HepG2 (cell line): ENCODE measurements around the gene CYSLTR2. TPM values are rescaled to one million over a fixed set of nuclear protein-coding genes. Genes with fewer than 3 reads are reported as not detected.

Source experiments
- ATAC-seq: fragments of 200-7000 bp; cut with Tn5 transposase; 3 replicates; pipeline ENCODE4 v1.9.1; 2020; ENCODE audit warnings: mild to moderate bottlenecking, moderate library complexity
- BruUV-seq: library from RNA; stranded (reverse); fragments of 400-500 nt; replicated peaks from 2 replicates; lab custom pipeline; 2021; lab: Mats Ljungman, UMichigan
- CTCF ChIA-PET: fragments of 300-600 bp; formaldehyde crosslinking; extraction: SDS; loops from one replicate; lab custom pipeline; 2021; ENCODE audit warnings: low total read pairs, inconsistent platforms, low intra/inter-chr PET ratio; lab: Yijun Ruan, JAX
- POLR2A ChIA-PET: fragments of 350-600 bp; sonication (Branson Sonifier 250); formaldehyde crosslinking; loops from one replicate; lab custom pipeline; 2020; ENCODE audit warnings: antibody characterized with exemption, inconsistent platforms; lab: Yijun Ruan, JAX
- DNase-seq: peaks from one replicate; pipeline ENCODE4 v3.0.0-alpha.2; 2015; ENCODE audit warnings: low spot score
- FAIRE-seq: peaks from 3 replicates; lab custom pipeline; 2011; peaks lifted over from hg19 to GRCh38; lab: Jason Lieb, UNC
- H2AFZ ChIP-seq: one replicate; pipeline ENCODE4 v1.6.1; 2011; ENCODE audit warnings: low read length, inconsistent platforms
- H3K27ac ChIP-seq: fragments of 300-600 bp; 3 replicates; pipeline ENCODE4 v1.8.0; 2011; ENCODE audit warnings: mixed run types, mild to moderate bottlenecking, mixed read lengths, low read length, inconsistent platforms; ENCODE audit not compliant: insufficient read depth; ENCODE audit errors: extremely low read length
- H3K27me3 ChIP-seq, 2 experiments: fragments of 200-600 bp in 1 of 2; 2 replicates in 1 of 2; 3 replicates in 1 of 2; pipeline versions ENCODE4 v1.6.0 to v1.8.0; 2011; ENCODE audit warnings: low read length in 2 of 2, mild to moderate bottlenecking in 2 of 2, moderate library complexity in 2 of 2, inconsistent platforms in 1 of 2; ENCODE audit not compliant: insufficient read depth in 2 of 2, control insufficient read depth in 1 of 2
- H3K36me3 ChIP-seq, 2 experiments: fragments of 200-600 bp in 1 of 2; replicated peaks in 1 of 2; 2 replicates in 1 of 2; 3 replicates in 1 of 2; pipeline versions ENCODE4 v1.5.1 to v1.8.0; 2011; ENCODE audit warnings: low read length in 2 of 2, inconsistent platforms in 1 of 2; ENCODE audit not compliant: insufficient read depth in 2 of 2, control insufficient read depth in 1 of 2
- H3K4me1 ChIP-seq: 2 replicates; pipeline ENCODE4 v1.5.1; 2012; ENCODE audit warnings: low read length, inconsistent platforms; ENCODE audit not compliant: insufficient read depth
- H3K4me2 ChIP-seq: 2 replicates; pipeline ENCODE4 v1.6.0; 2011; ENCODE audit warnings: low read depth, low read length, inconsistent platforms
- H3K4me3 ChIP-seq, 3 experiments: fragments of 200-600 bp in 1 of 3; sonication (generic), shearing (Covaris generic) in 1 of 3; replicated peaks in 1 of 3; 2 replicates each; pipeline ENCODE4 v1.5.1; 2011 to 2016; ENCODE audit warnings: low read length in 3 of 3, inconsistent platforms in 2 of 3, low read depth in 2 of 3, mild to moderate bottlenecking in 2 of 3, control low read depth in 1 of 3, mixed read lengths in 1 of 3; ENCODE audit not compliant: insufficient read depth in 1 of 3
- H3K79me2 ChIP-seq: one replicate; pipeline ENCODE4 v1.6.1; 2011; ENCODE audit warnings: low read length, inconsistent platforms; ENCODE audit not compliant: insufficient read depth
- H3K9ac ChIP-seq: 2 replicates; pipeline ENCODE4 v1.6.0; 2011; ENCODE audit warnings: mild to moderate bottlenecking, low read depth, low read length, inconsistent platforms; ENCODE audit not compliant: insufficient read depth
- H3K9me3 ChIP-seq: 2 replicates; pipeline ENCODE4 v1.5.1; 2012; ENCODE audit warnings: mild to moderate bottlenecking, low read length
- H4K20me1 ChIP-seq: 2 replicates; pipeline ENCODE4 v1.6.0; 2011; ENCODE audit warnings: inconsistent platforms, mild to moderate bottlenecking, low read length, moderate library complexity; ENCODE audit not compliant: insufficient read depth
- ARNTL ChIP-seq: sonication (generic); formaldehyde crosslinking; IDR thresholded peaks from 2 replicates; pipeline ENCODE4 v1.4.0; 2020; ENCODE audit warnings: mild to moderate bottlenecking, missing genetic modification reagents
- BHLHE40 ChIP-seq: IDR thresholded peaks from 2 replicates; pipeline ENCODE4 v1.6.1; 2011; ENCODE audit warnings: low read length, improper control_type of control experiment
- EHMT2 ChIP-seq: fragments of 200-600 bp; sonication (generic); IDR thresholded peaks from 2 replicates; pipeline ENCODE4 v1.7.0; 2017; ENCODE audit warnings: antibody characterized with exemption, low read depth, low read length, borderline replicate concordance
- EP300 ChIP-seq, 3 experiments: sonication (generic) in 1 of 3; formaldehyde crosslinking in 1 of 3; IDR thresholded peaks; 2 replicates each; pipeline versions ENCODE4 v1.5.1 to v1.6.1; 2011 to 2020; ENCODE audit warnings: low read depth in 2 of 3, low read length in 2 of 3, borderline replicate concordance in 1 of 3, improper control_type of control experiment in 1 of 3, mild to moderate bottlenecking in 1 of 3, missing genetic modification reagents in 1 of 3, moderate library complexity in 1 of 3
- HNF4G ChIP-seq, 2 experiments: sonication (generic) in 1 of 2; formaldehyde crosslinking in 1 of 2; IDR thresholded peaks; 2 replicates each; pipeline versions ENCODE4 v1.4.0 to v1.6.1; 2011 to 2020; ENCODE audit warnings: borderline replicate concordance in 2 of 2, low read depth in 2 of 2, mild to moderate bottlenecking in 2 of 2, low read length in 1 of 2, missing genetic modification reagents in 1 of 2, moderate library complexity in 1 of 2
- SAP130 ChIP-seq: IDR thresholded peaks from 2 replicates; pipeline ENCODE4 v1.6.1; 2016; ENCODE audit warnings: low read depth
- SMARCE1 ChIP-seq: fragments of 450-650 bp; IDR thresholded peaks from 2 replicates; pipeline ENCODE4 v1.6.1; 2017; ENCODE audit warnings: borderline replicate concordance
- SP140L ChIP-seq: sonication (generic); formaldehyde crosslinking; IDR thresholded peaks from 2 replicates; pipeline ENCODE4 v1.4.0; 2020; ENCODE audit warnings: missing genetic modification reagents, borderline replicate concordance
- TOE1 ChIP-seq: sonication (generic); formaldehyde crosslinking; IDR thresholded peaks from 2 replicates; pipeline ENCODE4 v1.4.0; 2020; ENCODE audit warnings: mild to moderate bottlenecking, missing genetic modification reagents
- ZEB1 ChIP-seq: IDR thresholded peaks from 2 replicates; pipeline ENCODE4 v1.6.1; 2012; ENCODE audit warnings: mild to moderate bottlenecking, low read depth, inconsistent platforms; ENCODE audit not compliant: insufficient replicate concordance
- ZFP36L2 ChIP-seq: sonication (generic); formaldehyde crosslinking; IDR thresholded peaks from 2 replicates; pipeline ENCODE4 v1.4.0; 2020; ENCODE audit warnings: missing genetic modification reagents
- whole genome bisulfite sequencing: methylation state at CpG from one replicate; pipeline ENCODE4 v1.1.6; 2017; ENCODE audit warnings: low lambda C conversion rate; 5-methylcytosine and 5-hydroxymethylcytosine counted together
- in situ Hi-C: cut with HindIII; loops from 2 replicates; pipeline ENCODE4 v1.10.0; 2017; ENCODE audit warnings: low pct_unique_long_range_greater_than_20kb; ENCODE audit not compliant: extremely low pct_ligation_motif_present
- intact Hi-C: fragments of 100-400 bp; cut with micrococcal nuclease; formaldehyde crosslinking; loops from one replicate; pipeline ENCODE4 v1.10.0; 2022; ENCODE audit not compliant: unreplicated experiment
- polyA plus RNA-seq, 8 experiments: library from polyadenylated mRNA; depleted of rRNA in 3 of 8; stranded (reverse) in 7 of 8; unstranded in 1 of 8; fragments of >200 nt; fragmentation: Illumina TruSeq in 4 of 8; extraction: Trizol in 4 of 8; gene quantifications; 2 replicates each; pipeline versions ENCODE4 v1.2.1 to v1.2.3, GENCODE V29; 2011 to 2016; ENCODE audit warnings: low read depth in 4 of 8, missing spikeins in 1 of 8, mixed read lengths in 1 of 8; ENCODE audit not compliant: insufficient read depth in 1 of 8
- total RNA-seq, 5 experiments: library from RNA; depleted of rRNA; stranded (reverse); fragments of >200 nt; fragmentation: Illumina TruSeq; extraction: Trizol; gene quantifications; 2 replicates each; pipeline ENCODE4 v1.2.3, GENCODE V29; 2016; ENCODE audit warnings: low read depth in 1 of 5
- TF ChIP-seq, protein P1 (sequence below): sonication (generic); formaldehyde crosslinking; IDR thresholded peaks from 2 replicates; pipeline ENCODE4 v1.4.0; 2020; ENCODE audit warnings: missing genetic modification reagents, borderline replicate concordance
- TF ChIP-seq, protein P2 (sequence below): sonication (generic); formaldehyde crosslinking; IDR thresholded peaks from 2 replicates; pipeline ENCODE4 v1.4.0; 2020; ENCODE audit warnings: missing genetic modification reagents
- TF ChIP-seq, protein P3 (sequence below): sonication (generic); formaldehyde crosslinking; IDR thresholded peaks from 2 replicates; pipeline ENCODE4 v1.5.1; 2020; ENCODE audit warnings: mild to moderate bottlenecking, missing genetic modification reagents
- TF ChIP-seq, protein P4 (sequence below): sonication (generic); formaldehyde crosslinking; IDR thresholded peaks from 2 replicates; pipeline ENCODE4 v1.5.1; 2020; ENCODE audit warnings: missing genetic modification reagents, mild to moderate bottlenecking, borderline replicate concordance

CYSLTR2 gene
- total and polyA plus RNA-seq, 2 of the 13 experiments (the other 11 are each of a cell fraction or from before 2014, with no cell fraction given): not detected

DNA sequence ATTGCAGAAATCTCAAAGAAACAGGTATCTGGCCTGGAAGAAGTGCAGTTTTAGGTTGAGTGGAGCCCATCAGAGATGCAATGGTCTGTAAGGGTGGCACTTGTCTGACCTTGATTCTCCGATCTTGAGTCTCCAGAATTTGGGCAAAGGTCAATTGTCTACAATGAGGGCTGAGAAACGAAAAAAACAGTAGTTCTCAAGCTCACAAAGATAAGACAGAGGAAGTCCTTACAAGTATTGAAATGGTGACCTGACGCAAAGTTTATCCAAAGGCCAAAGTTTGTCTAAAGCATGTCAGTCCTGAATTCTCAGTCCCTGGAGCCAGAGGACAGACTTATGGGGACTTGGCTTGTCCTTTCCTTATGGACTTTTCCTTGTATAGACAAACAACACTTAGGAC, 40.3 kb downstream of the CYSLTR2 start (continued):
- TF ChIP-seq ARNTL (CRISPR knock-in tag) (no peak), SAP130 (CRISPR knock-in tag) (no peak), ZFP36L2 (CRISPR knock-in tag) (no peak), SMARCE1 (no peak)
- TF ChIP-seq, protein P1, sequence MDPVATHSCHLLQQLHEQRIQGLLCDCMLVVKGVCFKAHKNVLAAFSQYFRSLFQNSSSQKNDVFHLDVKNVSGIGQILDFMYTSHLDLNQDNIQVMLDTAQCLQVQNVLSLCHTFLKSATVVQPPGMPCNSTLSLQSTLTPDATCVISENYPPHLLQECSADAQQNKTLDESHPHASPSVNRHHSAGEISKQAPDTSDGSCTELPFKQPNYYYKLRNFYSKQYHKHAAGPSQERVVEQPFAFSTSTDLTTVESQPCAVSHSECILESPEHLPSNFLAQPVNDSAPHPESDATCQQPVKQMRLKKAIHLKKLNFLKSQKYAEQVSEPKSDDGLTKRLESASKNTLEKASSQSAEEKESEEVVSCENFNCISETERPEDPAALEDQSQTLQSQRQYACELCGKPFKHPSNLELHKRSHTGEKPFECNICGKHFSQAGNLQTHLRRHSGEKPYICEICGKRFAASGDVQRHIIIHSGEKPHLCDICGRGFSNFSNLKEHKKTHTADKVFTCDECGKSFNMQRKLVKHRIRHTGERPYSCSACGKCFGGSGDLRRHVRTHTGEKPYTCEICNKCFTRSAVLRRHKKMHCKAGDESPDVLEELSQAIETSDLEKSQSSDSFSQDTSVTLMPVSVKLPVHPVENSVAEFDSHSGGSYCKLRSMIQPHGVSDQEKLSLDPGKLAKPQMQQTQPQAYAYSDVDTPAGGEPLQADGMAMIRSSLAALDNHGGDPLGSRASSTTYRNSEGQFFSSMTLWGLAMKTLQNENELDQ: no peak

DNA sequence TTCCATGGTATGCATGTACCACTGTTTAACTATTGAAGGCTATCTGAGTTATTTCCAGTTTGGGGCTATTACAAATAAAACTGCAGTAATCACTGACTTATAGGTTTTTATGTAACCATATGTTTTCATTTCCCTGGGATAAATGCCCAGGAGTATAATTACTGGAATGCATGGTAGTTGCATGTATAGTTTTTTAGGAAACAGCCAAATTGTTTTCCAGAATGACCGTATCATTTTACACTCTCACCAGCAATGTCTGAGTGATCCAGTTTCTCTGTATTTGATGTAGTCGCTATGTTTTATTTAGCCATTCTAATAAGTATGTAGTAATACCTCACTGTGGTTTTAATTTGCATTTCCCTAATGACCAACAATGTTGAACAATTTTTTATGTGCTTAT, 42.0 kb downstream of the CYSLTR2 start:
- Histone ChIP-seq H3K27ac (no peak overlapping the region), H3K79me2 (no peaks in the 10 kb centered on the region), H3K4me3 (no peak overlapping the region), H3K9me3 (no peaks in the 10 kb centered on the region), H3K4me2 (no peak overlapping the region), H3K9ac (no peak overlapping the region), H2AFZ (no peak overlapping the region), H3K4me1 (no peaks in the 10 kb centered on the region), H4K20me1 (no peaks in the 10 kb centered on the region), H3K27me3 (no peaks in the 10 kb centered on the region), H3K36me3 (no peaks in the 10 kb centered on the region)
- no peak for FAIRE-seq
- ChIA-PET POLR2A (no interaction called here), CTCF (no interaction called here)
- 41% methylated on average over 2 of the region's 2 CpGs for WGBS
- intact Hi-C loops: no loop called here
- in situ Hi-C loops: no loop called here
- no TSS peak for BruUV-seq
- DNase-seq: no peak
- no peak for ATAC-seq
- TF ChIP-seq EP300 (IDR thresholded peaks at IDR 0.05; ENCODE audit: low read depth in 2 of 2, low read length in 2 of 2) (no peak), EP300 (CRISPR knock-in tag; IDR thresholded peaks at IDR 0.05; ENCODE audit: borderline replicate concordance) (no peak), BHLHE40 (no peak), SP140L (CRISPR knock-in tag) (no peak), ZEB1 (no peak), TOE1 (CRISPR knock-in tag) (no peak), HNF4G (IDR thresholded peaks at IDR 0.05; ENCODE audit: borderline replicate concordance, low read depth, low read length) (no peak), HNF4G (CRISPR knock-in tag; IDR thresholded peaks at IDR 0.05; ENCODE audit: borderline replicate concordance, low read depth) (no peak), EHMT2 (no peak)
- TF ChIP-seq, protein P2, sequence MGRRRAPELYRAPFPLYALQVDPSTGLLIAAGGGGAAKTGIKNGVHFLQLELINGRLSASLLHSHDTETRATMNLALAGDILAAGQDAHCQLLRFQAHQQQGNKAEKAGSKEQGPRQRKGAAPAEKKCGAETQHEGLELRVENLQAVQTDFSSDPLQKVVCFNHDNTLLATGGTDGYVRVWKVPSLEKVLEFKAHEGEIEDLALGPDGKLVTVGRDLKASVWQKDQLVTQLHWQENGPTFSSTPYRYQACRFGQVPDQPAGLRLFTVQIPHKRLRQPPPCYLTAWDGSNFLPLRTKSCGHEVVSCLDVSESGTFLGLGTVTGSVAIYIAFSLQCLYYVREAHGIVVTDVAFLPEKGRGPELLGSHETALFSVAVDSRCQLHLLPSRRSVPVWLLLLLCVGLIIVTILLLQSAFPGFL (CRISPR knock-in tag): no peak
- TF ChIP-seq, protein P3, sequence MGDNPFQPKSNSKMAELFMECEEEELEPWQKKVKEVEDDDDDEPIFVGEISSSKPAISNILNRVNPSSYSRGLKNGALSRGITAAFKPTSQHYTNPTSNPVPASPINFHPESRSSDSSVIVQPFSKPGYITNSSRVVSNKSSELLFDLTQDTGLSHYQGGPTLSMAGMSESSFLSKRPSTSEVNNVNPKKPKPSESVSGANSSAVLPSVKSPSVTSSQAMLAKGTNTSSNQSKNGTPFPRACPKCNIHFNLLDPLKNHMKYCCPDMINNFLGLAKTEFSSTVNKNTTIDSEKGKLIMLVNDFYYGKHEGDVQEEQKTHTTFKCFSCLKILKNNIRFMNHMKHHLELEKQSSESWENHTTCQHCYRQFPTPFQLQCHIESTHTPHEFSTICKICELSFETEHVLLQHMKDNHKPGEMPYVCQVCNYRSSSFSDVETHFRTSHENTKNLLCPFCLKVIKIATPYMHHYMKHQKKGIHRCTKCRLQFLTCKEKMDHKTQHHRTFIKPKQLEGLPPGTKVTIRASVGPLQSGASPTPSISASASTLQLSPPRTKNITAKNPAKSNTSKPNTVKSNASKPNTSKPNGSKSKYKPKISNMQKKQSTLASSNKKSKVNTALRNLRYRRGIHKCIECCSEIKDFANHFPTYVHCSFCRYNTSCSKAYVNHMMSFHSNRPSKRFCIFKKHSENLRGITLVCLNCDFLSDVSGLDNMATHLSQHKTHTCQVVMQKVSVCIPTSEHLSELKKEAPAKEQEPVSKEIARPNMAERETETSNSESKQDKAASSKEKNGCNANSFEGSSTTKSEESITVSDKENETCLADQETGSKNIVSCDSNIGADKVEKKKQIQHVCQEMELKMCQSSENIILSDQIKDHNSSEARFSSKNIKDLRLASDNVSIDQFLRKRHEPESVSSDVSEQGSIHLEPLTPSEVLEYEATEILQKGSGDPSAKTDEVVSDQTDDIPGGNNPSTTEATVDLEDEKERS: no peak
- TF ChIP-seq, protein P4, sequence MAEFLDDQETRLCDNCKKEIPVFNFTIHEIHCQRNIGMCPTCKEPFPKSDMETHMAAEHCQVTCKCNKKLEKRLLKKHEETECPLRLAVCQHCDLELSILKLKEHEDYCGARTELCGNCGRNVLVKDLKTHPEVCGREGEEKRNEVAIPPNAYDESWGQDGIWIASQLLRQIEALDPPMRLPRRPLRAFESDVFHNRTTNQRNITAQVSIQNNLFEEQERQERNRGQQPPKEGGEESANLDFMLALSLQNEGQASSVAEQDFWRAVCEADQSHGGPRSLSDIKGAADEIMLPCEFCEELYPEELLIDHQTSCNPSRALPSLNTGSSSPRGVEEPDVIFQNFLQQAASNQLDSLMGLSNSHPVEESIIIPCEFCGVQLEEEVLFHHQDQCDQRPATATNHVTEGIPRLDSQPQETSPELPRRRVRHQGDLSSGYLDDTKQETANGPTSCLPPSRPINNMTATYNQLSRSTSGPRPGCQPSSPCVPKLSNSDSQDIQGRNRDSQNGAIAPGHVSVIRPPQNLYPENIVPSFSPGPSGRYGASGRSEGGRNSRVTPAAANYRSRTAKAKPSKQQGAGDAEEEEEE (CRISPR knock-in tag): no peak
